Tibial artery (tissue), 4 donors: ENCODE measurements around the gene ERVH48-1.

Experiments used
- DNase-seq, 2 donors: peaks; one replicate each; pipeline ENCODE4 v3.0.0-alpha.2; 2019
- H3K27ac ChIP-seq, 2 donors: fragments of 200-600 bp; sonication (generic) in 1 of 2; 1 replicate in 1 of 2; 2 replicates in 1 of 2; pipeline ENCODE4 v1.5.1; 2018 to 2019; ENCODE audit warnings: mild to moderate bottlenecking in 1 of 2
- H3K27me3 ChIP-seq, 2 donors: fragments of 200-600 bp; sonication (generic) in 1 of 2; one replicate each; pipeline versions ENCODE4 v1.5.1 to v1.6.0; 2016 to 2019
- H3K36me3 ChIP-seq, 3 donors: fragments of 200-600 bp; sonication (generic) in 2 of 3; one replicate each; pipeline ENCODE4 v1.5.1; 2016 to 2019; ENCODE audit warnings: mild to moderate bottlenecking in 2 of 3
- H3K4me1 ChIP-seq, 4 donors: fragments of 200-600 bp; sonication (generic) in 2 of 4; 1 replicate in 3 of 4; 2 replicates in 1 of 4; pipeline ENCODE4 v1.5.1; 2016 to 2019
- H3K4me3 ChIP-seq, 2 donors: fragments of 200-600 bp; sonication (generic) in 1 of 2; 1 replicate in 1 of 2; 2 replicates in 1 of 2; pipeline ENCODE4 v1.5.1; 2018 to 2019; ENCODE audit warnings: mild to moderate bottlenecking in 2 of 2
- H3K9me3 ChIP-seq, 3 donors: fragments of 200-600 bp; sonication (generic) in 1 of 3; one replicate each; pipeline ENCODE4 v1.5.1; 2016 to 2019
- intact Hi-C: fragments of 100-400 bp; cut with DNase I; formaldehyde crosslinking; loops from one replicate; pipeline ENCODE4 v1.15.0; 2023; ENCODE audit warnings: low total_unique reads
- TF ChIP-seq, protein P1 (sequence below), 2 experiments: fragments of 200-600 bp in 1 of 2; fragments of 450-650 bp in 1 of 2; IDR thresholded peaks; one replicate each; pipeline ENCODE4 v1.5.1; 2017 to 2019; ENCODE audit warnings: antibody characterized with exemption in 2 of 2, mild to moderate bottlenecking in 1 of 2, moderate library complexity in 1 of 2

Gene ERVH48-1

DNA sequence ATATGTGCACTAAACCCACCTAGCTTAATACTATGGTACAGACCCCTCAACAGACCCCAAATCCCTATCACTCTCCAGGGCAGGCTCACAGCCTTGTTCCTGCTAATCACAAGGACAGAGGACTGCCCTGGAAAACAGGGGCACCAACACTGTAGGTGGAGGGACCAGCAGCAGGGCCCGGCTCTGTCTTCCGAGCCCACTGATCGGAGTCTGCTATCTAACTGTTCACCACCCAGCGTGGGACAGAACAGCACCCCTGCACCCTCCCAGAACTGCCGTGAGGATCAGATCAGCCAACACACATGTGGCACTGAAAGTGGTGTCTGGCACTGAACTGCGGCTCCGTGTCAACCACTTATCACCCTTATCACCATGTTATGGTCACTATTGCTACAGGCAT lies 52.3 kb downstream of the ERVH48-1 start:
- no peak overlapping the region for H3K27ac ChIP-seq

GRCh38 chr21:42868196-42868595 lies 57.2 kb downstream of the ERVH48-1 start:
- no peak for DNase-seq
- Histone ChIP-seq H3K27ac (no peak overlapping the region), H3K27me3 (no peaks in the 10 kb centered on the region), H3K4me1 (no peaks in the 10 kb centered on the region), H3K36me3 (peaks cover 30 to 96% (median 46%) of the 10 kb centered on the region in 3 donors), H3K9me3 (no peaks in the 10 kb centered on the region), H3K4me3 (no peak overlapping the region)
- TF ChIP-seq, protein P1, sequence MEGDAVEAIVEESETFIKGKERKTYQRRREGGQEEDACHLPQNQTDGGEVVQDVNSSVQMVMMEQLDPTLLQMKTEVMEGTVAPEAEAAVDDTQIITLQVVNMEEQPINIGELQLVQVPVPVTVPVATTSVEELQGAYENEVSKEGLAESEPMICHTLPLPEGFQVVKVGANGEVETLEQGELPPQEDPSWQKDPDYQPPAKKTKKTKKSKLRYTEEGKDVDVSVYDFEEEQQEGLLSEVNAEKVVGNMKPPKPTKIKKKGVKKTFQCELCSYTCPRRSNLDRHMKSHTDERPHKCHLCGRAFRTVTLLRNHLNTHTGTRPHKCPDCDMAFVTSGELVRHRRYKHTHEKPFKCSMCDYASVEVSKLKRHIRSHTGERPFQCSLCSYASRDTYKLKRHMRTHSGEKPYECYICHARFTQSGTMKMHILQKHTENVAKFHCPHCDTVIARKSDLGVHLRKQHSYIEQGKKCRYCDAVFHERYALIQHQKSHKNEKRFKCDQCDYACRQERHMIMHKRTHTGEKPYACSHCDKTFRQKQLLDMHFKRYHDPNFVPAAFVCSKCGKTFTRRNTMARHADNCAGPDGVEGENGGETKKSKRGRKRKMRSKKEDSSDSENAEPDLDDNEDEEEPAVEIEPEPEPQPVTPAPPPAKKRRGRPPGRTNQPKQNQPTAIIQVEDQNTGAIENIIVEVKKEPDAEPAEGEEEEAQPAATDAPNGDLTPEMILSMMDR (IDR thresholded peaks at IDR 0.05) = no peak
- intact Hi-C loops = no loop called here

More for the DNA sequence above, 52.3 kb downstream of the ERVH48-1 start:
- no peak for DNase-seq
- H3K36me3 ChIP-seq = peaks cover 39 to 84% (median 59%) of the 10 kb centered on the region in 3 donors
- no peaks in the 10 kb centered on the region for H3K9me3 ChIP-seq
- peaks cover 0 to 5% (median under 1%) of the 10 kb centered on the region in 4 donors for H3K4me1 ChIP-seq
- H3K4me3 ChIP-seq = no peak overlapping the region
- intact Hi-C loops = loop anchor here (10.0 kb wide), 1 partner anchor 1698 kb away; no protein-coding TSS in a partner anchor
- no peaks in the 10 kb centered on the region for H3K27me3 ChIP-seq
- TF ChIP-seq, protein P1 (IDR thresholded peaks at IDR 0.05) = no peak
